Measurements from ENCODE around the gene MS4A4A.
"Not testable (repeated sequence)": the region's sequence is repeated elsewhere in the genome, so short reads cannot be mapped to it uniquely, and the experiment has no call there.

The MS4A4A gene

DNA sequence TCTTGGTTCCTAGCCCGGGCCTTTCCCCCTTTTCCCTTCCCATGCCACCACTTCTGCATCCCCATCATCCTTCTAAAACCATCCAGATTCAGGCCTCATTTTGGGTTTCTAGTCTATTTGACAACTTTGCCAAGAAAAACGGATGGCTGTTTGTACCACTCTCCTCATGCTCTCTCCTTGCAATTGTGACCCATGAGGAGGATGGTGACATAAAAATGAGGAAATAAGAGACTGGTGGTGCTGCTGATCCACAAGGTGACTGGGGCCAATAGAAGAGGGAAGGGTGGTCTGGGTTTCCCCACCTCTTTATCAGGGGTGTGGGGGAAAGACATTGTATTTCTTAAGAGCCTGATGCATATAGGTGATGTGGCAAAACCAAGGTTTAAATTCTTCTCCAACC is 1.0 kb downstream of the MS4A4A start:
- H3K4me3 Mint-ChIP-seq = no peak overlapping the region
- H3K4me1 Mint-ChIP-seq = no peaks in the 10 kb centered on the region
- no peak overlapping the region for H3K27ac Mint-ChIP-seq
- H3K9me3 Mint-ChIP-seq = no peaks in the 10 kb centered on the region
- no peak for ATAC-seq
- no peaks in the 10 kb centered on the region for H3K36me3 Mint-ChIP-seq
- no peak for DNase-seq (ENCODE audit: low spot score in 2 of 2)

- H3K4me1 Mint-ChIP-seq = no peaks in the 10 kb centered on the region
- DNase-seq (ENCODE audit: low spot score in 2 of 2) = no peak
- H3K9me3 Mint-ChIP-seq = no peaks in the 10 kb centered on the region
- H3K36me3 Mint-ChIP-seq = no peaks in the 10 kb centered on the region
- H3K4me3 Mint-ChIP-seq = no peak overlapping the region
- ATAC-seq = no peak
- H3K27ac Mint-ChIP-seq = no peak overlapping the region
Observed at GRCh38 chr11:60282286-60282685, 1.8 kb downstream of the MS4A4A start.

DNA sequence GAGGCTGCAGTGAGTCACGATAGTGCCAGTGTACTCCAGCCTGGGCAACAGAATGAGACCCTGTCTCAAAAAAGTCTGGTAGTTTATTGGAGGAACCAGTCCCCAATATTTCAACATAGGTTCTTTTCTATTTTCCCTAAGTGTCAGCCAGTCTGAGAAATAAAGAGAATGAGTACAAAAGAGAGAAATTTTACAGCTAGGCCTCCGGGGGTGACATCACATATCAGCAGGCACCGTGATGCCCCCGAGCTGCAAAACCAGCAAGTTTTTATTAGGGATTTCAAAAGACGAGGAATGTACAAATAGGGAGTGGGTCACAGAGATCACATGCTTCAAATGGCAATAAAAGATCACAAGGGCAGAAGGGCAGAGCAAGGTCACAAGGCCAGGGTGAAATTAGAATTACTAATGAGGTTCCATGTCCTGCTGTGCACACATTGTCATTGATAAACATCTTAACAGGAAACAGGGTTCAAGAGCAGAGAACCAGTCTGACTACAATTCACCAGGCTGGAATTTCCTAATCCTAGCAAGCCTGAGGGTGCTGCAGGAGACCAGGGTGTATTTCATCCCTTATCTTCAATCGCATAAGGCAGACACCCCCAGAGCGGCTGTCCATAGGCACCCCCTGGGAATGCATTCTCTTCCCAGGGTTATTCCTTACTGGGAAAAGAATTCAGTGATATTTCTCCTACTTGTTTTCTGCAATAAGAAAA is 5.1 kb downstream of the MS4A4A start:
- not testable (repeated sequence) for H3K36me3 Mint-ChIP-seq; H3K4me3 Mint-ChIP-seq; ATAC-seq; H3K9me3 Mint-ChIP-seq; DNase-seq (ENCODE audit: low spot score in 2 of 2); H3K27ac Mint-ChIP-seq; H3K4me1 Mint-ChIP-seq

DNA sequence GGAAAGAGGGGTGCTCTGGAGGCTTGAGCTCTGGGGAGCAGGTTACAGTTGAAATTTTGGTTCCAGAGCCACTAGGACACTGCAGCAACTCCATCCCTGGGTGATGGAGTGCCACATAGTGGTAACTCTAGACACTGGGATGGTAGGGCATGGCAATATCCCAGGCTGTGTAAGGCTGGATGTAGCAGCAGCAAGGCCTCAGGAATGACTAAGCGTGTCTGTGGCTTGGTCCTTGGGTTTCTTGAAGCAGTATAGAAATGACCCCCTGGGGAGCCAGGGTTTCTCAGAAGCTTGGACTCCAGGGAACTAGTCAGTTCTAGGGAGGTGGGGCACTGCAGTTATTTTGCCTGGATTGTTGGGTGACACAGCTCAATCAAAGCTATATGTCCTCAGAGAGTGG is 8.1 kb downstream of the MS4A4A start:
- no peaks in the 10 kb centered on the region for H3K9me3 Mint-ChIP-seq
- H3K4me1 Mint-ChIP-seq = no peaks in the 10 kb centered on the region
- no peak overlapping the region for H3K4me3 Mint-ChIP-seq
- ATAC-seq (peak; percentile 34), DNase-seq (ENCODE audit: low spot score in 2 of 2) (no peak)
- no peak overlapping the region for H3K27ac Mint-ChIP-seq
- no peaks in the 10 kb centered on the region for H3K36me3 Mint-ChIP-seq

DNA sequence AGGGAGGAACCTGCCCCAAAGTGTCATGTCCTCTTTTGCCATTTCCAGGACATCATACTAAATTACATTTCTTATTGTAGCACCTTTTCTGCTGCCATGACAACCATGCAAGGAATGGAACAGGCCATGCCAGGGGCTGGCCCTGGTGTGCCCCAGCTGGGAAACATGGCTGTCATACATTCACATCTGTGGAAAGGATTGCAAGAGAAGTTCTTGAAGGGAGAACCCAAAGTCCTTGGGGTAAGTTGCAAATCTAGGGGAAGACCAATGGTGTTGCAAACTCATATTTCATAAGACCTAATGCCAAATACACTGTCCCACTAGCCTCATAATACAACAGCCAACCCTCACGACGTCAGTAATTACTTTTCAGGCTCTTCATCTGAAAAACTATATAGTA is 11.7 kb downstream of the MS4A4A start:
- DNase-seq (ENCODE audit: low spot score in 2 of 2) (no peak), ATAC-seq (no peak)
- no peaks in the 10 kb centered on the region for H3K9me3 Mint-ChIP-seq
- no peak overlapping the region for H3K27ac Mint-ChIP-seq
- no peaks in the 10 kb centered on the region for H3K4me1 Mint-ChIP-seq
- no peak overlapping the region for H3K4me3 Mint-ChIP-seq
- no peaks in the 10 kb centered on the region for H3K36me3 Mint-ChIP-seq

- Mint-ChIP-seq H3K27ac (no peak overlapping the region), H3K9me3 (no peaks in the 10 kb centered on the region), H3K4me1 (no peaks in the 10 kb centered on the region), H3K36me3 (no peaks in the 10 kb centered on the region), H3K4me3 (no peak overlapping the region)
- DNase-seq (ENCODE audit: low spot score in 2 of 2) (no peak), ATAC-seq (no peak)
Observed at GRCh38 chr11:60301178-60301577, 20.7 kb downstream of the MS4A4A start.

DNA sequence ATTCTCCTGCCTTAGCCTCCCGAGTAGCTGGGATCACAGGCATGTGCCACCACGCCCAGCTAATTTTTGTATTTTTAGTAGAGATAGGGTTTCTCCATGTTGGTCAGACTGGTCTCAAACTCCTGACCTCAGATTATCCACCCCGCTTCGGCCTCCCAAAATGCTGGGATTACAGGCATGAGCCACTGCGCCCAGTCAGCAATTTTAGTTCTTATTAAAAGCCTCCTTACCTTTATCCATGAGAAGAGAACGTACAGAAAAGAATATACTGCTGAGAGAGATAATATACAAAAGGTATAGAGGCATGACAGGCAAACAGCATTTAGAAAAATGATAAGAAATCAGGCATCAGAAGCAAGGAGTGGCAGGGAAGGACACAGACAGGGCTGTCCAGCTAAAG is 21.4 kb downstream of the MS4A4A start:
- DNase-seq (ENCODE audit: low spot score in 2 of 2); H3K27ac Mint-ChIP-seq; H3K4me3 Mint-ChIP-seq: not testable (repeated sequence)

DNA sequence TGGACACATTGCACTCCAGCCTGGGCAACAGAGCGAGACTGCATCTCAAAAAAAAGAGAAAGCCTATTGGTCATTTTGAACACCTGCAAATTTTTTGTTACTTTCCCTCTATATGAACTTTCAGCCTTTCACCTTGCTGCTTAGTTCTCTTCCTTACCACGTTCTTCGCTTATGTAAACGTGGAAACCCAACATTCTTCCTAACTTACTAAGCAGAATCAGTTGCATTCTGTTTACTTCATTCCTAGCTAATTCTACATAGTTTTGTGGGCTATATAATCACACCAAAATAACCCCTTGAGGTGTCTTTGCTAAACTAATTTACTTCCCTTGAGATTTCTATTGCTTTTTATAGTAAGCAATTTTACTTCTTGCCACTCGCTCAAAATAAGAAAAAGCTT is 23.2 kb downstream of the MS4A4A start:
- ATAC-seq (no peak), DNase-seq (ENCODE audit: low spot score in 2 of 2) (no peak)
- no peak overlapping the region for H3K27ac Mint-ChIP-seq
- H3K9me3 Mint-ChIP-seq = no peaks in the 10 kb centered on the region
- no peaks in the 10 kb centered on the region for H3K4me1 Mint-ChIP-seq
- no peaks in the 10 kb centered on the region for H3K36me3 Mint-ChIP-seq
- H3K4me3 Mint-ChIP-seq = no peak overlapping the region

More for the DNA sequence above, 21.4 kb downstream of the MS4A4A start:
- H3K9me3 Mint-ChIP-seq, H3K4me1 Mint-ChIP-seq, H3K36me3 Mint-ChIP-seq, ATAC-seq: not testable (repeated sequence)

GRCh38 chr11:60305906-60306619 is 25.6 kb downstream of the MS4A4A start:
- DNase-seq (ENCODE audit: low spot score in 2 of 2) (no peak), ATAC-seq (no peak)
- Mint-ChIP-seq H3K36me3 (no peaks in the 10 kb centered on the region), H3K9me3 (no peaks in the 10 kb centered on the region), H3K4me1 (no peaks in the 10 kb centered on the region), H3K27ac (no peak overlapping the region), H3K4me3 (no peak overlapping the region)

DNA sequence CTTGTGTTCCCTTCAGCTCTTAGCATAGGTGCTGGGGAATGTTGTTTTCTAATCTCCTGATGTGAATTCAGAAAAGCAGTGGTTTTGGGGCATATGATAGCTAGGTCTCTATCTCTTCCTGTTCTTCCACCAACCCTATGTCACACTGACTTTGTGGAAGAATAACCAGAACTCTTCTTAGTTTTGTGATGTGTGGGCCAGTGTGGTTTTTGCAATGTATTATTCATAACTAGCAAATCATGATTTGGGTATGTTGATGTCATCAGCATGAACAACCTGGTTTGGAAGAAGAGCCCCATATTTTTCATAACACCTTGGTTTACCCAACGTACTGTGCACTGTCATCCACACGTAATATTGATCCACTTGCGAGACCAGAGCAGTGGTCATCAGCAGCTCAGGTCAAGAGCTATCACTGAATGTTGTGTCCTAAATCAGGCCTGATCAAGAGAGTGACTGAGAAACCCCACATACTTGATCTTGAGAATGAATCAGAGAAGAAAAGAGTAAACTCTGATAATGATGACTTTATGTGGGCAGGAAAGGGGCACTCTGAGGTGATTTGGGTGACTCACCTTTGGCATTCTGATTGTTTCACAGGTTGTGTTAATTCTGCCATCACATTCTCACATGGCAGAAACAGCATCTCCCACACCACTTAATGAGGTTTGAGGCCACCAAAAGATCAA is 27.2 kb downstream of the MS4A4A start:
- Mint-ChIP-seq H3K9me3 (no peaks in the 10 kb centered on the region), H3K4me1 (no peaks in the 10 kb centered on the region), H3K27ac (peak overlapping the region; percentile 30), H3K36me3 (no peaks in the 10 kb centered on the region), H3K4me3 (no peak overlapping the region)
- DNase-seq (ENCODE audit: low spot score in 2 of 2) (peak in 1 of 2 donors; percentile 65), ATAC-seq (peak; percentile 89)

- Mint-ChIP-seq H3K36me3 (no peaks in the 10 kb centered on the region), H3K4me3 (no peak overlapping the region), H3K27ac (no peak overlapping the region), H3K4me1 (no peaks in the 10 kb centered on the region), H3K9me3 (no peaks in the 10 kb centered on the region)
- DNase-seq (ENCODE audit: low spot score in 2 of 2) (no peak), ATAC-seq (no peak)
Observed at GRCh38 chr11:60310407-60310998, 30.0 kb downstream of the MS4A4A start.

DNA sequence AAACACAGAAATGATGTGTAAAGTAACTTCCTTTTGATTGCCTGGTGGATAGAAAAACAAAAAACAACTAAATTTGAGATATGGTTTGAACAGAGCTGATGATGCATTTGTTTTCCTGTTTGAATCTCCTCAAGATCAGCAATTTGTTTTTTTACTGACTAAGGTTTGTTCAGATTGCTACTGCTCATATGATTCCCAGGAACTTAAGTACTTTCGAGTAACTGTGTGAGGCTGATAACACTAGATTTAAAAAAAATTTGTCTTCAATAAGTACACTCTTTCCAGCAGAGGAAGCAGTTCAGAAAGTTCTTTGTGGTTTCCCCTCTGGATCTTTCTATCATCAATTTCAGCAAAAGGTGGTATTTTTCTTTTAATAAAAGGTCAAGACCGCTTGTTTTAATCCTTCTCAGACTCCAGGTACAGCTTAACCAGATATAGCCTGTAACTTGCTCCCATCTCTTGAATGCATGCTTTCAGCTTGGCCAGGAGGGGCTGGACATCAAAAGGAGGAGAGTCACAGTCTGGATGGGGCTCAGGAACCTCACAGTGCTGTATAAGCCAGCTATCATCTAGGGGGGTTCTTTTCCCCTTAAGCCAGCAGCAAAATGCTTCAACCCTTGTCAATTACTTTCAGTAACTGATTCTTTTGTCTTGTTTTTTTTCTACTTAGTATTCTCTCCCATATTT is 34.3 kb downstream of the MS4A4A start:
- H3K27ac Mint-ChIP-seq = no peak overlapping the region
- peaks cover 8% of the 10 kb centered on the region for H3K9me3 Mint-ChIP-seq
- ATAC-seq = no peak
- H3K4me3 Mint-ChIP-seq = no peak overlapping the region
- no peak for DNase-seq (ENCODE audit: low spot score in 2 of 2)
- H3K4me1 Mint-ChIP-seq = no peaks in the 10 kb centered on the region
- no peaks in the 10 kb centered on the region for H3K36me3 Mint-ChIP-seq

- Mint-ChIP-seq H3K4me1 (no peaks in the 10 kb centered on the region), H3K4me3 (no peak overlapping the region), H3K27ac (no peak overlapping the region), H3K36me3 (no peaks in the 10 kb centered on the region), H3K9me3 (peaks cover 15% of the 10 kb centered on the region)
- DNase-seq (ENCODE audit: low spot score in 2 of 2) (no peak), ATAC-seq (no peak)
Observed at GRCh38 chr11:60315871-60316270, 35.4 kb downstream of the MS4A4A start.

DNA sequence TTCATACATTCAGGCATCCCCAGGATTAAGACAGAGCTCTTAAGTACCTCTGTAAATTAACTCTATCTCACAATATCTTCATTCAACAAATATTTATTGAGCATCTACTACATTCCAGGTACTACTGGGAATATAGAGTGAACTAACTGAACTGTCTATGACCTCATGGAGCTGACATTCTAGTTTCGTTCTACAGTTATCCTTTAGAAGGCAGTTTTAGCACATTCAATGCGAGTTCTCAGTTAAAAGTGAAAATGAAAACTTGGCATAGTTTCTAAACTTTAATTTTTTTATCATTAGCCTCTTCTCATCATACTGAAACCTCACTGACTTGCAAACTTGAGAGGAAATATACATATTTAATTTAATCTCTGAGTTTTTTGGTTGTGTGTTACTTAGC is 35.9 kb downstream of the MS4A4A start:
- H3K36me3 Mint-ChIP-seq = no peaks in the 10 kb centered on the region
- no peak overlapping the region for H3K4me3 Mint-ChIP-seq
- no peak for ATAC-seq
- H3K9me3 Mint-ChIP-seq = peaks cover 15% of the 10 kb centered on the region
- no peaks in the 10 kb centered on the region for H3K4me1 Mint-ChIP-seq
- DNase-seq (ENCODE audit: low spot score in 2 of 2) = no peak
- H3K27ac Mint-ChIP-seq = no peak overlapping the region

- no peaks in the 10 kb centered on the region for H3K4me1 Mint-ChIP-seq
- no peaks in the 10 kb centered on the region for H3K36me3 Mint-ChIP-seq
- peak; percentile 61 for ATAC-seq
- H3K9me3 Mint-ChIP-seq = peaks cover 23% of the 10 kb centered on the region
- H3K4me3 Mint-ChIP-seq = no peak overlapping the region
- no peak overlapping the region for H3K27ac Mint-ChIP-seq
- DNase-seq (ENCODE audit: low spot score in 2 of 2) = no peak
Observed at GRCh38 chr11:60318726-60319125, 38.3 kb downstream of the MS4A4A start.
